ENCODE results near the gene FAM20A. TPM values are rescaled to one million over a fixed set of nuclear protein-coding genes. Genes with fewer than 3 reads are reported as not detected.

FAM20A gene
- polyA plus RNA-seq, 1 donor from 2014 or later = not detected

- Mint-ChIP-seq H3K4me3 (no peak overlapping the region), H3K36me3 (peaks cover 1% of the 10 kb centered on the region), H3K9me3 (no peaks in the 10 kb centered on the region), H3K27me3 (peaks cover 6% of the 10 kb centered on the region), H3K27ac (no peak overlapping the region), H3K4me1 (peaks cover 0 to 3% (median 0%) of the 10 kb centered on the region in 3 donors)
Measured at GRCh38 chr17:68570526-68570925, 30.6 kb downstream of the FAM20A start.

- no peak overlapping the region for H3K4me3 Mint-ChIP-seq
- H3K27me3 Mint-ChIP-seq = peaks cover 7% of the 10 kb centered on the region
- peaks cover 0 to 3% (median 0%) of the 10 kb centered on the region in 3 donors for H3K4me1 Mint-ChIP-seq
- H3K36me3 Mint-ChIP-seq = peaks cover 1% of the 10 kb centered on the region
- H3K9me3 Mint-ChIP-seq = no peaks in the 10 kb centered on the region
- no peak overlapping the region for H3K27ac Mint-ChIP-seq
Measured at GRCh38 chr17:68569346-68569745, 31.8 kb downstream of the FAM20A start.

GRCh38 chr17:68568581-68568980 lies 32.6 kb downstream of the FAM20A start:
- Mint-ChIP-seq H3K4me3 (no peak overlapping the region), H3K36me3 (peaks cover 1% of the 10 kb centered on the region), H3K27me3 (peaks cover 7% of the 10 kb centered on the region), H3K9me3 (no peaks in the 10 kb centered on the region), H3K27ac (no peak overlapping the region), H3K4me1 (peaks cover 0 to 3% (median 0%) of the 10 kb centered on the region in 3 donors)

- Mint-ChIP-seq H3K4me3 (no peak overlapping the region), H3K27ac (no peak overlapping the region), H3K4me1 (peaks cover 0 to 3% (median under 1%) of the 10 kb centered on the region in 3 donors), H3K27me3 (peaks cover 7% of the 10 kb centered on the region), H3K36me3 (no peaks in the 10 kb centered on the region), H3K9me3 (no peaks in the 10 kb centered on the region)
Measured at GRCh38 chr17:68567581-68567980, 33.6 kb downstream of the FAM20A start.

- H3K4me3 Mint-ChIP-seq = no peak overlapping the region
- peaks cover 0 to 3% (median 2%) of the 10 kb centered on the region in 3 donors for H3K4me1 Mint-ChIP-seq
- no peaks in the 10 kb centered on the region for H3K36me3 Mint-ChIP-seq
- no peak overlapping the region for H3K27ac Mint-ChIP-seq
- H3K9me3 Mint-ChIP-seq = no peaks in the 10 kb centered on the region
- H3K27me3 Mint-ChIP-seq = peaks cover 7% of the 10 kb centered on the region
Measured at GRCh38 chr17:68567035-68567434, 34.1 kb downstream of the FAM20A start.

- Mint-ChIP-seq H3K4me3 (no peak overlapping the region), H3K9me3 (no peaks in the 10 kb centered on the region), H3K27ac (no peak overlapping the region), H3K4me1 (peaks cover 0 to 4% (median 3%) of the 10 kb centered on the region in 3 donors), H3K27me3 (peaks cover 7% of the 10 kb centered on the region), H3K36me3 (no peaks in the 10 kb centered on the region)
Measured at GRCh38 chr17:68566442-68566738, 34.8 kb downstream of the FAM20A start.

- Mint-ChIP-seq H3K36me3 (no peaks in the 10 kb centered on the region), H3K9me3 (no peaks in the 10 kb centered on the region), H3K27ac (no peak overlapping the region), H3K4me3 (no peak overlapping the region), H3K27me3 (peaks cover 7% of the 10 kb centered on the region), H3K4me1 (peaks cover 0 to 4% (median 3%) of the 10 kb centered on the region in 3 donors)
Measured at GRCh38 chr17:68565661-68566441, 35.3 kb downstream of the FAM20A start.

GRCh38 chr17:68564415-68565111 lies 36.6 kb downstream of the FAM20A start:
- H3K4me1 Mint-ChIP-seq = peaks cover 0 to 4% (median 0%) of the 10 kb centered on the region in 3 donors
- no peak overlapping the region for H3K4me3 Mint-ChIP-seq
- H3K36me3 Mint-ChIP-seq = peaks cover 2% of the 10 kb centered on the region
- peaks cover 7% of the 10 kb centered on the region for H3K27me3 Mint-ChIP-seq
- H3K27ac Mint-ChIP-seq = no peak overlapping the region
- H3K9me3 Mint-ChIP-seq = no peaks in the 10 kb centered on the region

- Mint-ChIP-seq H3K4me3 (no peak overlapping the region), H3K4me1 (peaks cover 0 to 4% (median 0%) of the 10 kb centered on the region in 3 donors), H3K27ac (no peak overlapping the region), H3K9me3 (no peaks in the 10 kb centered on the region), H3K27me3 (peaks cover 7% of the 10 kb centered on the region), H3K36me3 (peaks cover 2% of the 10 kb centered on the region)
Measured at GRCh38 chr17:68562736-68563135, 38.4 kb downstream of the FAM20A start.

- Mint-ChIP-seq H3K36me3 (peaks cover 2% of the 10 kb centered on the region), H3K4me3 (no peak overlapping the region), H3K4me1 (peaks cover 0 to 4% (median 0%) of the 10 kb centered on the region in 3 donors), H3K27me3 (peaks cover 3% of the 10 kb centered on the region), H3K27ac (no peak overlapping the region), H3K9me3 (no peaks in the 10 kb centered on the region)
Measured at GRCh38 chr17:68560966-68561720, 40.0 kb downstream of the FAM20A start.

- no peak overlapping the region for H3K27ac Mint-ChIP-seq
- H3K4me1 Mint-ChIP-seq = peaks cover 0 to 4% (median 0%) of the 10 kb centered on the region in 3 donors
- peaks cover 3% of the 10 kb centered on the region for H3K27me3 Mint-ChIP-seq
- no peak overlapping the region for H3K4me3 Mint-ChIP-seq
- H3K36me3 Mint-ChIP-seq = peaks cover 2% of the 10 kb centered on the region
- H3K9me3 Mint-ChIP-seq = no peaks in the 10 kb centered on the region
Measured at GRCh38 chr17:68559316-68559715, 41.9 kb downstream of the FAM20A start.

- H3K9me3 Mint-ChIP-seq = no peaks in the 10 kb centered on the region
- peaks cover 2% of the 10 kb centered on the region for H3K36me3 Mint-ChIP-seq
- no peak overlapping the region for H3K27ac Mint-ChIP-seq
- H3K4me3 Mint-ChIP-seq = no peak overlapping the region
- H3K4me1 Mint-ChIP-seq = no peaks in the 10 kb centered on the region
- H3K27me3 Mint-ChIP-seq = peaks cover 3% of the 10 kb centered on the region
Measured at GRCh38 chr17:68556551-68556950, 44.6 kb downstream of the FAM20A start.

- H3K9me3 Mint-ChIP-seq = no peaks in the 10 kb centered on the region
- H3K27ac Mint-ChIP-seq = no peak overlapping the region
- H3K36me3 Mint-ChIP-seq = peaks cover 2% of the 10 kb centered on the region
- peaks cover 9 to 12% (median 10%) of the 10 kb centered on the region in 3 donors for H3K4me1 Mint-ChIP-seq
- no peaks in the 10 kb centered on the region for H3K27me3 Mint-ChIP-seq
- no peak overlapping the region for H3K4me3 Mint-ChIP-seq
Measured at GRCh38 chr17:68544111-68544915, 56.9 kb downstream of the FAM20A start.

GRCh38 chr17:68542698-68543463 lies 58.3 kb downstream of the FAM20A start:
- Mint-ChIP-seq H3K27me3 (no peaks in the 10 kb centered on the region), H3K36me3 (peaks cover 2% of the 10 kb centered on the region), H3K27ac (no peak overlapping the region), H3K4me3 (no peak overlapping the region), H3K9me3 (no peaks in the 10 kb centered on the region), H3K4me1 (peaks cover 9 to 16% (median 14%) of the 10 kb centered on the region in 3 donors)

All from IgD-negative memory B cell (primary cell).